Esophagus squamous epithelium (tissue), 4 donors: ENCODE data around the gene MNAT1.

Experiments
- CTCF ChIP-seq, 6 experiments: fragments of 450-650 bp in 4 of 6; fragments of 200-600 bp in 2 of 6; sonication (generic) in 2 of 6; IDR thresholded peaks; one replicate each; pipeline ENCODE4 v1.5.1; 2016 to 2019; ENCODE audit warnings: antibody characterized with exemption in 6 of 6, mild to moderate bottlenecking in 4 of 6, moderate library complexity in 4 of 6
- POLR2A ChIP-seq, 4 donors: fragments of 450-650 bp; IDR thresholded peaks; one replicate each; pipeline ENCODE4 v1.6.1; 2017; ENCODE audit warnings: antibody characterized with exemption in 4 of 4, mild to moderate bottlenecking in 4 of 4, moderate library complexity in 3 of 4

GRCh38 chr14:60922050-60922449, 187.5 kb downstream of the MNAT1 start:
- TF ChIP-seq CTCF (IDR thresholded peaks at IDR 0.05) (no peak), POLR2A (IDR thresholded peaks at IDR 0.05) (no peak)
